Measurements from ENCODE around the gene RPL35.
"Not testable (repeated sequence)": the region's sequence is repeated elsewhere in the genome, so short reads cannot be mapped to it uniquely, and the experiment has no call there.

- TF ChIP-seq TCF12 (IDR thresholded peaks at IDR 0.05); POLR2AphosphoS5 (IDR thresholded peaks at IDR 0.05; ENCODE audit: low read depth, low read length): not testable (repeated sequence)
These were observed 23.6 kb downstream of the RPL35 start for GRCh38 chr9:124838132-124838531.

Data from SK-N-SH (cell line).